HepG2 (cell line): ENCODE measurements around the gene GATAD2B. TPM values are rescaled to one million over a fixed set of nuclear protein-coding genes. Genes with fewer than 3 reads are reported as not detected.

Experiments
- GLI4 ChIP-seq: sonication (generic); formaldehyde crosslinking; IDR thresholded peaks from 2 replicates; pipeline ENCODE4 v1.5.1; 2020; ENCODE audit warnings: missing genetic modification reagents, mild to moderate bottlenecking, moderate library complexity, borderline replicate concordance
- MEF2D ChIP-seq: sonication (generic); formaldehyde crosslinking; IDR thresholded peaks from 2 replicates; pipeline ENCODE4 v1.5.1; 2020; ENCODE audit warnings: mild to moderate bottlenecking, missing genetic modification reagents
- MXI1 ChIP-seq: IDR thresholded peaks from 3 replicates; pipeline ENCODE4 v1.6.1; 2012; ENCODE audit warnings: low read depth, low read length, inconsistent platforms, borderline replicate concordance
- MYC ChIP-seq: sonication (generic); formaldehyde crosslinking; IDR thresholded peaks from 2 replicates; pipeline ENCODE4 v1.9.0; 2021; ENCODE audit warnings: missing genetic modification reagents, borderline replicate concordance
- NFRKB ChIP-seq: fragments of 450-650 bp; IDR thresholded peaks from 2 replicates; pipeline ENCODE4 v1.6.1; 2017
- NR2F2 ChIP-seq: IDR thresholded peaks from 2 replicates; pipeline ENCODE4 v1.6.1; 2012; ENCODE audit warnings: low read depth, inconsistent platforms, borderline replicate concordance
- PCBP1 ChIP-seq: fragments of 200-400 bp; formaldehyde crosslinking; IDR thresholded peaks from 2 replicates; pipeline ENCODE4 v1.6.1; 2017; ENCODE audit warnings: mild to moderate bottlenecking, low read depth, low read length, borderline replicate concordance
- SOX6 ChIP-seq, 2 experiments: fragments of 450-650 bp in 1 of 2; sonication (generic) in 1 of 2; formaldehyde crosslinking in 1 of 2; IDR thresholded peaks; 2 replicates each; pipeline versions ENCODE4 v1.4.0 to v1.6.1; 2017 to 2020; ENCODE audit warnings: antibody characterized with exemption in 1 of 2, mild to moderate bottlenecking in 1 of 2, missing genetic modification reagents in 1 of 2
- SPEN ChIP-seq: sonication (generic); formaldehyde crosslinking; IDR thresholded peaks from 2 replicates; pipeline ENCODE4 v1.5.1; 2020; ENCODE audit warnings: low read depth, mild to moderate bottlenecking, missing genetic modification reagents
- WIZ ChIP-seq: sonication (generic); formaldehyde crosslinking; IDR thresholded peaks from 2 replicates; pipeline ENCODE4 v1.5.1; 2020; ENCODE audit warnings: mild to moderate bottlenecking, missing genetic modification reagents
- ZFP36L2 ChIP-seq: sonication (generic); formaldehyde crosslinking; IDR thresholded peaks from 2 replicates; pipeline ENCODE4 v1.4.0; 2020; ENCODE audit warnings: missing genetic modification reagents
- ZMYM4 ChIP-seq: sonication (generic); formaldehyde crosslinking; IDR thresholded peaks from 2 replicates; pipeline ENCODE4 v1.8.1; 2023; ENCODE audit warnings: mild to moderate bottlenecking, missing genetic modification reagents
- ZNF274 ChIP-seq: sonication (generic); formaldehyde crosslinking; IDR thresholded peaks from 2 replicates; pipeline ENCODE4 v1.5.1; 2020; ENCODE audit warnings: mild to moderate bottlenecking, missing genetic modification reagents
- ZNF333 ChIP-seq: sonication (generic); formaldehyde crosslinking; IDR thresholded peaks from 2 replicates; pipeline ENCODE4 v1.4.0; 2020; ENCODE audit warnings: mild to moderate bottlenecking, missing genetic modification reagents, borderline replicate concordance
- ZNF567 ChIP-seq: sonication (generic); formaldehyde crosslinking; IDR thresholded peaks from 2 replicates; pipeline ENCODE4 v1.8.1; 2023; ENCODE audit warnings: mild to moderate bottlenecking, missing genetic modification reagents, borderline replicate concordance
- ZNF781 ChIP-seq: sonication (generic); formaldehyde crosslinking; IDR thresholded peaks from 2 replicates; pipeline ENCODE4 v1.5.1; 2020; ENCODE audit warnings: borderline replicate concordance, mild to moderate bottlenecking, missing genetic modification reagents; ENCODE audit errors: not compliant biosample characterization
- ZNF788 ChIP-seq: sonication (generic); formaldehyde crosslinking; IDR thresholded peaks from 2 replicates; pipeline ENCODE4 v1.5.0; 2020; ENCODE audit warnings: mild to moderate bottlenecking, missing genetic modification reagents, borderline replicate concordance
- ZSCAN30 ChIP-seq: sonication (generic); formaldehyde crosslinking; IDR thresholded peaks from 2 replicates; pipeline ENCODE4 v1.5.0; 2020; ENCODE audit warnings: mild to moderate bottlenecking, missing genetic modification reagents
- polyA plus RNA-seq, 8 experiments: library from polyadenylated mRNA; depleted of rRNA in 3 of 8; stranded (reverse) in 7 of 8; unstranded in 1 of 8; fragments of >200 nt; fragmentation: Illumina TruSeq in 4 of 8; extraction: Trizol in 4 of 8; gene quantifications; 2 replicates each; pipeline versions ENCODE4 v1.2.1 to v1.2.3, GENCODE V29; 2011 to 2016; ENCODE audit warnings: low read depth in 4 of 8, missing spikeins in 1 of 8, mixed read lengths in 1 of 8; ENCODE audit not compliant: insufficient read depth in 1 of 8
- total RNA-seq, 5 experiments: library from RNA; depleted of rRNA; stranded (reverse); fragments of >200 nt; fragmentation: Illumina TruSeq; extraction: Trizol; gene quantifications; 2 replicates each; pipeline ENCODE4 v1.2.3, GENCODE V29; 2016; ENCODE audit warnings: low read depth in 1 of 5
- TF ChIP-seq, protein P1 (sequence below): fragments of 450-650 bp; IDR thresholded peaks from 2 replicates; pipeline ENCODE4 v1.6.1; 2016
- TF ChIP-seq, protein P2 (sequence below): sonication (generic); formaldehyde crosslinking; IDR thresholded peaks from 2 replicates; pipeline ENCODE4 v1.4.0; 2020; ENCODE audit warnings: mild to moderate bottlenecking, low read depth, missing genetic modification reagents
- TF ChIP-seq, protein P3 (sequence below): sonication (generic); formaldehyde crosslinking; IDR thresholded peaks from 2 replicates; pipeline ENCODE4 v1.4.0; 2020; ENCODE audit warnings: missing genetic modification reagents
- TF ChIP-seq, protein P4 (sequence below): sonication (generic); formaldehyde crosslinking; IDR thresholded peaks from 2 replicates; pipeline ENCODE4 v1.4.0; 2020; ENCODE audit warnings: missing genetic modification reagents
- TF ChIP-seq, protein P5 (sequence below): sonication (generic); formaldehyde crosslinking; IDR thresholded peaks from 2 replicates; pipeline ENCODE4 v1.4.0; 2020; ENCODE audit warnings: missing genetic modification reagents, mild to moderate bottlenecking, borderline replicate concordance

GATAD2B gene
- total and polyA plus RNA-seq, 2 of the 13 experiments (the other 11 are each of a cell fraction or from before 2014, with no cell fraction given) = 3.2 to 5.2 TPM

DNA sequence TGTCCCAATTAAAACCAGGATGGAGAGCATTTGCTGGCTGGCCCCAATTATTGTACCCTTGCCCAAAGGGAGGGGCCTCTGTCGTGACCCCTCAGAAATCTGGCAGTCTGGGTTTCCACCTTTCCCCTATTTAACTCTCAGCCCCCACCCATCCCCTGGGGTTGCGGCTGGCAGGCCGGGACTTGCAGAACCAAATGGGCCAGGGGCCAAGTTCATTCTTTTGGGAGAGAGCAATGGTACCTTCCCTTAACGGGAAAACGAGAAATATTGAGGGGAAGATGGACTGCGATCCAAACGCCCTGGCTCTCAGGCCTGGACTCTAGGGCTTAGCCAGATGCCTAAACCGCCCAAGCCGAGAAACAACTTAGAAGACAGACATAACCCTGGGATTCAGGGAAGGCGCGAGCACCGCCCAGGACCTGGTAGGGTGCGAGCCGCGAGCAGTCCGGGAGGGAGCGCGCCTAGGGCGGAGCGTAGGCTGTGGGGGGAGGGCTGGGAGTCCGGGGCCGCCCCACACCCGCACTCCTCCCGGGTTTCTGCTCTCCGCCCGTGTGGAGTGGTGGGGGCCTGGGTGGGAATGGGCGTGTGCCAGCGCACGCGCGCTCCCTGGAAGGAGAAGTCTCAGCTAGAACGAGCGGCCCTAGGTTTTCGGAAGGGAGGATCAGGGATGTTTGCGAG, 147.9 kb downstream of the GATAD2B start, which contains the start of gene SLC27A3 (continued):
- TF ChIP-seq, protein P1, sequence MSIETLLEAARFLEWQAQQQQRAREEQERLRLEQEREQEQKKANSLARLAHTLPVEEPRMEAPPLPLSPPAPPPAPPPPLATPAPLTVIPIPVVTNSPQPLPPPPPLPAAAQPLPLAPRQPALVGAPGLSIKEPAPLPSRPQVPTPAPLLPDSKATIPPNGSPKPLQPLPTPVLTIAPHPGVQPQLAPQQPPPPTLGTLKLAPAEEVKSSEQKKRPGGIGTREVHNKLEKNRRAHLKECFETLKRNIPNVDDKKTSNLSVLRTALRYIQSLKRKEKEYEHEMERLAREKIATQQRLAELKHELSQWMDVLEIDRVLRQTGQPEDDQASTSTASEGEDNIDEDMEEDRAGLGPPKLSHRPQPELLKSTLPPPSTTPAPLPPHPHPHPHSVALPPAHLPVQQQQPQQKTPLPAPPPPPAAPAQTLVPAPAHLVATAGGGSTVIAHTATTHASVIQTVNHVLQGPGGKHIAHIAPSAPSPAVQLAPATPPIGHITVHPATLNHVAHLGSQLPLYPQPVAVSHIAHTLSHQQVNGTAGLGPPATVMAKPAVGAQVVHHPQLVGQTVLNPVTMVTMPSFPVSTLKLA = no peak
- TF ChIP-seq WIZ (CRISPR knock-in tag) (no peak), GLI4 (CRISPR knock-in tag) (0 out of 2 replicates have a peak, but pooled peaks have one; percentile 4), ZNF567 (CRISPR knock-in tag) (no peak), ZNF333 (0 out of 2 replicates have a peak, but pooled peaks have one; percentile 23), ZNF781 (no peak), MYC (no peak), NR2F2 (no peak), ZFP36L2 (CRISPR knock-in tag) (no peak), MXI1 (no peak), ZNF788 (CRISPR knock-in tag) (no peak), SPEN (CRISPR knock-in tag) (no peak), ZNF274 (no peak), NFRKB (no peak), ZSCAN30 (CRISPR knock-in tag) (no peak), PCBP1 (0 out of 2 replicates have a peak, but pooled peaks have one; percentile 60), SOX6 (IDR thresholded peaks at IDR 0.05) (no peak), SOX6 (CRISPR knock-in tag; IDR thresholded peaks at IDR 0.05) (0 out of 2 replicates have a peak, but pooled peaks have one; percentile 2), ZMYM4 (CRISPR knock-in tag) (peak; percentile 31; the same call in 1 of the 2 replicates), MEF2D (no peak)
- TF ChIP-seq, protein P2, sequence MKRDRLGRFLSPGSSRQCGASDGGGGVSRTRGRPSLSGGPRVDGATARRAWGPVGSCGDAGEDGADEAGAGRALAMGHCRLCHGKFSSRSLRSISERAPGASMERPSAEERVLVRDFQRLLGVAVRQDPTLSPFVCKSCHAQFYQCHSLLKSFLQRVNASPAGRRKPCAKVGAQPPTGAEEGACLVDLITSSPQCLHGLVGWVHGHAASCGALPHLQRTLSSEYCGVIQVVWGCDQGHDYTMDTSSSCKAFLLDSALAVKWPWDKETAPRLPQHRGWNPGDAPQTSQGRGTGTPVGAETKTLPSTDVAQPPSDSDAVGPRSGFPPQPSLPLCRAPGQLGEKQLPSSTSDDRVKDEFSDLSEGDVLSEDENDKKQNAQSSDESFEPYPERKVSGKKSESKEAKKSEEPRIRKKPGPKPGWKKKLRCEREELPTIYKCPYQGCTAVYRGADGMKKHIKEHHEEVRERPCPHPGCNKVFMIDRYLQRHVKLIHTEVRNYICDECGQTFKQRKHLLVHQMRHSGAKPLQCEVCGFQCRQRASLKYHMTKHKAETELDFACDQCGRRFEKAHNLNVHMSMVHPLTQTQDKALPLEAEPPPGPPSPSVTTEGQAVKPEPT (CRISPR knock-in tag) = no peak
- TF ChIP-seq, protein P3, sequence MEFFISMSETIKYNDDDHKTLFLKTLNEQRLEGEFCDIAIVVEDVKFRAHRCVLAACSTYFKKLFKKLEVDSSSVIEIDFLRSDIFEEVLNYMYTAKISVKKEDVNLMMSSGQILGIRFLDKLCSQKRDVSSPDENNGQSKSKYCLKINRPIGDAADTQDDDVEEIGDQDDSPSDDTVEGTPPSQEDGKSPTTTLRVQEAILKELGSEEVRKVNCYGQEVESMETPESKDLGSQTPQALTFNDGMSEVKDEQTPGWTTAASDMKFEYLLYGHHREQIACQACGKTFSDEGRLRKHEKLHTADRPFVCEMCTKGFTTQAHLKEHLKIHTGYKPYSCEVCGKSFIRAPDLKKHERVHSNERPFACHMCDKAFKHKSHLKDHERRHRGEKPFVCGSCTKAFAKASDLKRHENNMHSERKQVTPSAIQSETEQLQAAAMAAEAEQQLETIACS = peak; percentile 54; the same call in 1 of the 2 replicates
- TF ChIP-seq, protein P4, sequence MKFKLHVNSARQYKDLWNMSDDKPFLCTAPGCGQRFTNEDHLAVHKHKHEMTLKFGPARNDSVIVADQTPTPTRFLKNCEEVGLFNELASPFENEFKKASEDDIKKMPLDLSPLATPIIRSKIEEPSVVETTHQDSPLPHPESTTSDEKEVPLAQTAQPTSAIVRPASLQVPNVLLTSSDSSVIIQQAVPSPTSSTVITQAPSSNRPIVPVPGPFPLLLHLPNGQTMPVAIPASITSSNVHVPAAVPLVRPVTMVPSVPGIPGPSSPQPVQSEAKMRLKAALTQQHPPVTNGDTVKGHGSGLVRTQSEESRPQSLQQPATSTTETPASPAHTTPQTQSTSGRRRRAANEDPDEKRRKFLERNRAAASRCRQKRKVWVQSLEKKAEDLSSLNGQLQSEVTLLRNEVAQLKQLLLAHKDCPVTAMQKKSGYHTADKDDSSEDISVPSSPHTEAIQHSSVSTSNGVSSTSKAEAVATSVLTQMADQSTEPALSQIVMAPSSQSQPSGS (CRISPR knock-in tag) = no peak
- TF ChIP-seq, protein P5, sequence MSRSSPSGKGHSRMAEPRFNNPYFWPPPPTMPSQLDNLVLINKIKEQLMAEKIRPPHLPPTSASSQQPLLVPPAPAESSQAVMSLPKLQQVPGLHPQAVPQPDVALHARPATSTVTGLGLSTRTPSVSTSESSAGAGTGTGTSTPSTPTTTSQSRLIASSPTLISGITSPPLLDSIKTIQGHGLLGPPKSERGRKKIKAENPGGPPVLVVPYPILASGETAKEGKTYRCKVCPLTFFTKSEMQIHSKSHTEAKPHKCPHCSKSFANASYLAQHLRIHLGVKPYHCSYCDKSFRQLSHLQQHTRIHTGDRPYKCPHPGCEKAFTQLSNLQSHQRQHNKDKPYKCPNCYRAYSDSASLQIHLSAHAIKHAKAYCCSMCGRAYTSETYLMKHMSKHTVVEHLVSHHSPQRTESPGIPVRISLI (CRISPR knock-in tag) = no peak
